Sigmoid colon (tissue), 4 donors: Measurements from ENCODE around the gene CHCHD6.

Source experiments
- CTCF ChIP-seq, 4 experiments: fragments of 450-650 bp in 3 of 4; fragments of 200-600 bp in 1 of 4; IDR thresholded peaks; one replicate each; pipeline ENCODE4 v1.5.1; 2016 to 2019; ENCODE audit warnings: antibody characterized with exemption in 4 of 4, mild to moderate bottlenecking in 3 of 4, moderate library complexity in 2 of 4
- EP300 ChIP-seq, 4 donors: sonication (generic); formaldehyde crosslinking; IDR thresholded peaks; one replicate each; pipeline ENCODE4 v1.6.1; 2017; ENCODE audit warnings: antibody characterized with exemption in 4 of 4
- POLR2A ChIP-seq, 2 donors: fragments of 450-650 bp; IDR thresholded peaks; one replicate each; pipeline ENCODE4 v1.6.1; 2016; ENCODE audit warnings: antibody characterized with exemption in 2 of 2, mild to moderate bottlenecking in 2 of 2, moderate library complexity in 2 of 2
- POLR2AphosphoS5 ChIP-seq, 4 donors: sonication (generic); formaldehyde crosslinking; IDR thresholded peaks; one replicate each; pipeline ENCODE4 v1.6.1; 2017; ENCODE audit warnings: antibody characterized with exemption in 4 of 4

GRCh38 chr3:126835472-126836219, 131.6 kb downstream of the CHCHD6 start:
- TF ChIP-seq CTCF (IDR thresholded peaks at IDR 0.05) (no peak), POLR2A (IDR thresholded peaks at IDR 0.05) (no peak), POLR2AphosphoS5 (IDR thresholded peaks at IDR 0.05) (no peak), EP300 (IDR thresholded peaks at IDR 0.05) (no peak)
